CD4-positive, alpha-beta T cell treated with Interleukin-17A for 4 hours (primary cell): ENCODE results near the gene TAGLN3.
A peak's percentile ranks its signal among the peaks of the same experiment; 100 is the strongest.

Source experiments
- DNase-seq: peaks from one replicate; pipeline ENCODE4 v3.0.0-alpha.2; 2020; ENCODE audit warnings: mixed read lengths

The TAGLN3 gene

DNA sequence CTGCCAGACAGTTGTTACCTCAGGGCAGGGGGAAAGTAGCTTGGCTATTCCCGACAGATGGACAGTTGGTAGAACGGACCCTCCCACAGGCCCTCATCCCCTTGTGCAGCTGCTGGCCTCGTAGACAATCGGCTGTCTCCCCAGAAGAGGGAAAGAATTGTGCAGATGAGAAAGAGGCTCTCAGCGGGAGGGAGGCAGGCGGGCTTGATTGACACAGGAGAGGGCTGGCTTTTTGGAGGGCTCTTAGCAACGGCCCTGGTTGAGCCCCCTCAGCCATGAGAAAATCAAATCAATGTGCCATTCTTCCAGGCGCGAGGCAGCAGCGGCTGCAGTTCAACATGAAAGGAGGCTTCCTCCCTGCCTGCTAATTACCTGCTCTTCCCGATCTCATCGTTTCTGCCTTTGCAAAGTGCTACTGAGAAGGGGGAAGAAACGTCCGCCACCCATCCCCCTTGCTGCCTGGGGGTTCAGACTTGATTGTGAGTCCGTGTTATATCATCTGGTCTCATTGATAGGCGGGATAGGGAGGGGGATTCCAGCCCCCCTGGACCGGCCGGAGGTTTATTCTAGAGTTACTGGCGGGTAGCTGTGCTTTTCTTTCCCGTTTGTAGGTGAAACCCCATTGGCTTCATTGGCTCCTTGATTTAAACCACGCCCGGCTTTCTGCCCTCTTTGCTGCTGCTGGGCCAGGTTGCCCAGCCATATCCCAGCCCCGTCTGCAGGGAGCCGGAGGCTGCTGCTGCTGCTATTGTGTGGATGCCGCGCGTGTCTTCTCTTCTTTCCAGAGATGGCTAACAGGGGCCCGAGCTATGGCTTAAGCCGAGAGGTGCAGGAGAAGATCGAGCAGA lies at the start of gene TAGLN3:
Gene TAGLN3, plus strand, starts transcription at position 287 of the 848 bp plus-strand sequence. Its CDS starts 501 bp downstream, at position 788.
- DNase-seq, result peak; percentile 31

DNA sequence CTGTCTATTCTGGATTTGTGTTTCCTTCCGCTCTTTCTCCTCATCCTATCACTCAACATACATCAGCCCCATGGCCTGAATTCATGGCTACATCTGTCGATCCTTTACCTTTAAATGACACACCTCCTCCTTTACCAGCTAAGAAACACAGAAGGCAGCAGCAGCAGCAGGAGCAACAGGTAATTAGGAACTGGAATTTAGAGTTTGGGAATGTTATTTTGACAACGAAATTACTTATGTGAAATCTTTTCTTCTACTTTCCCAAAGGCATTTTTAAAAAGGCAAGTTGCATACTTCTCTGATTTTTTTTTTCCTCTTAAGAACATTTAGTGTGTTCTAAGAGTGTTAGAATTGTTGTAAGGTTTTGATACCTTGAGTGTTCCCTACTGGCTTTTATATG lies 49.0 kb upstream of the TAGLN3 start:
- no peak for DNase-seq

DNA sequence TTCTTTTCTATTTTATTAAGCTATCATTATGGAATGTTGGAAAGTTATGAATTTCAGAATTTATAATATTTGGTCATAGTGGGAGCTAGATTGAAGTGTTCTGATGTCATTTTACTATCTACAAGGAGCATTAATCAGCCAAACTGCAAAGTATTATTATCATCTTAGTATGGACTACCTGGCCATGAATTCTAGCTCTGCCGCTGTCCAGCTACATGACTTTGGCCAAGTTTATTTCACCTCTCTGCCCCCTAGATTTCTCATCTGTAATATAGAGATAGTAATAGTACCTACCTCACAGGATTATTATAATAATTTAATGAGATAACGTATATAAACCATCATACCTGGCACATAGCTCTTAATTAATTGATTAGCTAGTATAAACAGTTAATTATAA lies 47.7 kb upstream of the TAGLN3 start:
- no peak for DNase-seq

DNA sequence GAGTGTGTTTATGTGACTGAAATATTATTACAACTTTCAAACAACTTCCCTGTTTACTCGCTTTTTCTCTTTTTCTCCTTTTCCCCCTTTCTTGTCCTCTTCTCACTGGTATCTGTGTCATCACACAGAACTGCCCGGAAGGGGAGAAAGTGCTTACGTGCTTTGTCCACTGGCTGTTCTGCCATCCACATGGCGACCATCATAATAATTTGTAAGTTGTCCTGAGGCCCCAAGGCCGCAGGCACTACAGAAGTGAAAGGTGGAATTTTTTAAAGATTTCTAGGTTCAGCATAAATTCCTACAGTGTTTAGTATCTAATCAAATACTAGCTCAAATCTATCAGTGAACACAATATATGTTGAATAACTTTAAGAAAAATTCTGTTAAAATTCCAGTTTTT lies 46.6 kb upstream of the TAGLN3 start:
- no peak for DNase-seq

DNA sequence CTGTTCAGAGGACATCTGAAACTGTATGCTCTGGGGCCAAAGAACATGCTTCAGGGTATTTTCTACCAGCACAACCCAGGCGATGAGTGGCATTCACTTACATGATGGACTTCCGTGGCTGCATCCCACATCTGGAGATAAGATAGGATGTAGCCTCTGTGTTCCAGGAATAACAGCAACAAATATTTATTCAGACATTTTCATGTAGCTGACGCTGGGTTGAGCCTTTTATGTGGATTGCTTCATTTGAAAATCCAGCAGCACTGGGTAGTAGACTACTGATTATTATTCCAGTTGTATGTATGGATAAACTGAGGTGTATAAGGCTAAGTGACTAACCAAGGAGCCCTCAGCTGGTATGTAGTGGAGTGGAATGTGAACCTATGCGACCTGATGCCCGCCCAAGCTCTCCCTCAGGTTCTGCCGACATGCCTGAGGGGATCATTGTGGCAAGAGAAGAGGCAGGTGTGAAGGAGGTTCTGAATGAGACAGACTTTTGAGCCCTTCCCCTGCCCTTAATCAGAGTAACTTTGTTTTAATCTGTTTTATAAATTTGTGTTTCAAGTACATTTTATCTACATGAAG lies 45.8 kb upstream of the TAGLN3 start:
- no peak for DNase-seq

DNA sequence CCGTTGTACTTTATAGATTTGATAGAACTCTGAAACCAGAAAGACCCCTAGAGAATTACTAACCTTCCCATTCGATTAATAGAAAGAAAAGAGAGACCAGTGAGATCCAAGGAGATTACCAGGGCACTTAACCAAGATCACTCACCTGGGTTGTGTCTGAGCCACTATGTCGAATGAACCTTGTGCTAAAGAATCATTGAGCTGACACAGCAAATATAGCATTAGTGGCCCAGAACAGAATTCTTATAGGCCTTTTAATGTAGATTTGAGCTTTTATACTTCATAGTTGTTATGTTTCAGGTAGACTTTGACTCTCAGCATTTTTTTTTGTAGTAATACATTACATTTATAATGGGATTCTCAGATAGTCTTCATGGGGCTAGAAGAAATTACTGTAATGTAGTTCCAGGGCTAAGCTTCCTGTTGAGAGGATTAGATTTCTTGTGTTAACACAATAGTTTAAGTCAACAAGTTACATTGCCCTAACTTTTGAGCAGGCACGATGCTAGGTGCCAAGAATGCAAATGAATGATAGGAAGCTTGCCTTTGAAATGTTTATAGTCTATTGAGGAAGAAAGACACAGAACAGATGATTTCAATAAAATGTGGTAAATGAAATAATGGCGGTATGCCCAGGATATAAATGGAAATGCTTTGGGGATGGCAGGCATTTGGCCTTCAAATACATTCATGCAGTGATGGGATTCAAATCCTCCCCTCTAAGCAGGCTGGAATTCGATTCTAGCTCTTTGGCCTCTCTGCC lies 44.3 kb upstream of the TAGLN3 start:
- DNase-seq, result no peak

DNA sequence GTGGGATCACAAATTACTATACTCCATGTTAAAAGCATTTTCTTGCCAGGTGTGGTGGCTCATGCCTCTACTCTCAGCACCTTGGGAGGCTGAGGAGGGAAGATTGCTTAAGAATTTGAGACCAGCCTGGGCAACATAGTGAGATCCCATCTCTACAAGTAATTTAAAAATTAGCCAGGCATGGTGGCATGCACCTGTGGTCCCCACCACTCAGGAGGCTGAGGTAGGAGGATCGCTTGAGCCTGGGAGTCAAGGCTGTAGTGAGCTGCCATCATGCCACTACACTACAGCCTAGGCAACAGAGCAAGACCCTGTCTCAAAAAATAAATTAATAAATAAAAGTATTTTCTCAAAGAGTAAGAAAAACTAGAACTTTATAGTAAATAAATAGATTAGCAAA lies 42.8 kb upstream of the TAGLN3 start:
- DNase-seq, result no peak

DNA sequence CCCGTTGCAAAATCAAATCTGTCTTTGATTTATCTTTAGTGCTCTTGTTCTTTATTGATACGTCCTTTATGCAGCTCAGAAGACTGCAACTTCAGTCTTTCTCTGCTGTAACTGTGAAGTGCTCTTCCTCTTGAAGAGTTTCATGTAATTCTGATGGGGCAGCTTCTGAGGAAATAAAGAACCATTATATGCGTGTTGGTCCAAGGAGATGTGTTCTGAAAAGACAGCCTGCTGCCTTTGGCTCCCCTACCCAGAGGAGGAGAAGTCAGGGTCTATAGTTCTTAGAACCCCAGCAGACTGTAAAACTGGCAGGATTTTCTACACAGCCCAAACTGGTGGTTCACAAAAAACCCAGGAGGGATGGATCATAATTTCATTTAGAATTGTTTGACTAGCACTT lies 42.3 kb upstream of the TAGLN3 start:
- DNase-seq, result no peak

DNA sequence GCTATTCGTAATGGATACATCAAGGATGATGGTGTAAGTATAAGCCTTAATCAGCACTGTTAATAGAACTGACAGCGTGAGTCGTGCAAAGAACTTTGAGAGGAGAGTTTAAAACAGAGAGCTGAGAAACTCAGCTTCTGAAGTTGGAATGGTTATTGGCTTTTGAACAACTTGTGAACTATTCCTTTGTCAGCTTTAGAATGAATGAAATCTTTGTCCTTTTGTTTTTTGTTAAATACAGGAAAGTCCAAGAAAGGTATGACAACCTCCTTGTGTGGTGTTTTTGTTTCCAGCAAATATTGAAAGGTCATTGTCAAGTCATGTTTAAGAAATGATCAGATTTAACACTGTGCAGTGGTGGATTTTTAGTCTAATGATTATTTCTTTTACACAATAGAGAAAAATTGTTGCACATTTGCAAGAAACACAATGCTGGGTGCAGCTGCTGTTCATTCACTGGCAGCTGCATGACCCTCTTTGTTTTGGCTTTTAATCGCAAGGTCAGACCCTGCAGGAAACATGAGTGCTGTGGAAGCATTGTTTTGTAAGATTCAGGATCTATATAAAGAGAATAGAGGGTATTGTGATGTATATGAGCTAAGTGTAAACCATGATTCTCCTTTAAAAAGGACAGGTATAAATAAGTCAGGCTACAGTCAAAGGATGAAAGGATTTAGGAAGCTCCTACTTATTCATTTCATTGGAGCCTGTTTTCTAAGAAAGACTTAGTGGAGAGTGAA lies 41.6 kb upstream of the TAGLN3 start:
- no peak for DNase-seq

DNA sequence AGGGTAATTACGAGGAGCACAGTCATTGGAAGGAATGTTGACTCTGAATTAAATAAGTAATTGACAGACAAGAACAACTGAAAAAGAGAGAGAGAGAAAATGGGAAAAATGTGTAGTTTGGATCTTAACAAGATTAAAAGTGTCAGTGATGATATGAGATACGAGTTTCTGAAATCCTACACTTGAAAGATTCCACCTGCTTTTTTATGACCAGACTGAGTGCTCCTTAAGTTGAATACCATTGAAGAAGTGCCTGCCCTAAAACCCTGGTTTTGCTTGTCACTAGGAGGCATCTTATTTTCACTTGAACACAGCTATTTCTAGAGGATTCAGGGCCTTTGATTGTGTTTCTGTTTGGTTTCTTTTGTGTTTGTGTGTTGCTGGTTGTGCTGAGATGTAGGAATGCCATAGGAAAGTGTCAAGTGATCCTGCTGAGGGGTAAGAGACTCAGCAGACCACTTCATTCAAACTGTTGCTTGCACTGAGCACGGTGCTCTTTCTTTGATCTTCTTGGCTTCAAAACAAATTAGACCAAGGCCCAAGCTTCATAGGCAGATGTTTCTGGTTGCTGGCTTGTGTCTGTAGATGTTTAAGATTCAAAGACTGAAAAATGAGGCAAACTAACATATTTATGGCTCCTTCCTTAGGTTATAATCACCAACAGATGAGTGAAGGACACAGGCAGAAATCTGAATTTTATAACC lies 37.1 kb upstream of the TAGLN3 start:
- no peak for DNase-seq

DNA sequence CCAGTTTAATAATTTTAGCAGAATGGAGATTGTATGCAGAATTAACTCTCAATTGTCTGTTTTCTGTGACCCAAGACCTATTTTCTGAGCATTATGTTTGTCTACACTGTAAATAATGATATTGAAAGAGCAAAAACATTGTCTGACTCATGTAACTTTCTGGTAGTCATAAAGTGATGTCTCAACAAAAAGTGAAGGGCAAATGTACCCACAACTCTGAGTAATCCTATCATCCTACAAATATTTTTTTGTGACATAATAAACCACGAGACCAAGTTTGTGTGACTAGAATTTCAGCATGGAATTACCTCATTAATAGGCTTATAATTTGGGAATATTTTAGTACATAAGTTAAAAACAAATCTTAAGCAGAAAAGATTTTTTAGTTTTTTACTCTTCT lies 35.3 kb upstream of the TAGLN3 start:
- no peak for DNase-seq

DNA sequence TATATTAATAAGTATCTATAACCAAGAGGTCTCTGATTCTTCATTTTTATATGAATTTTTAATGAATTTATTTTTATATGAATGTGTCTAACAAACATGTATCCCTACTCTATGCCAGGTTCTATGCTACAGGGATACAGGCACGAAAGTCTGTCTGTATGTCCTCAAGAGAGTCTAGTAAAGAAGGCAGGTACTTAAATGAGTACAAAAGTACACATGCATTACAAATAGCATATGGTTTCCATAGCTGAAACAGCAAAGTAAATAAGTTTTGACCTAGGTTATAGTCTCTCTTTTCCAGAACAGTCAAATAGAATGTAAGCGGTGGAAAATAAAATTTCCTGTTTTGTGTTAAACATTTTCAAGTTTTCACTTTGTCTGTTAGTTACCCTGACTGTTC lies 33.2 kb upstream of the TAGLN3 start:
- DNase-seq, result no peak

DNA sequence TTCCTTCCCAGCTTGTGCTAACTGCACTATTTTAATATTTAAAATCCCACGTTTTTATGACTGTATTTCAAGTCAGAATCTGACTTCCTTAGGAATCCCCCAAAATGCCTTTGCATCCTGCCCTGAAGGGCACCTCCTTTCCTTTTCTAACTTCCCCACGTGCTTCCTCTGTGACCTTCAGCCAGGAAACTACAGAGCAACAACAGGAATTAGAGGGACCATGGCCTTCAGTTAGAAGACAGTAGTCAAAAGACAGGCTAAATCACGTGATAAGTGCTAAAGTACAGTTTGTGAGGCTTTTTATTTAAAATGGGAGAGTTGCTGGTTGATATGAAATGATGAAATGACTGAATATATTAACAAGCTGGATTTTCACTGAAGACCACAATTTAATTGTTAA lies 31.7 kb upstream of the TAGLN3 start:
- DNase-seq, result no peak

DNA sequence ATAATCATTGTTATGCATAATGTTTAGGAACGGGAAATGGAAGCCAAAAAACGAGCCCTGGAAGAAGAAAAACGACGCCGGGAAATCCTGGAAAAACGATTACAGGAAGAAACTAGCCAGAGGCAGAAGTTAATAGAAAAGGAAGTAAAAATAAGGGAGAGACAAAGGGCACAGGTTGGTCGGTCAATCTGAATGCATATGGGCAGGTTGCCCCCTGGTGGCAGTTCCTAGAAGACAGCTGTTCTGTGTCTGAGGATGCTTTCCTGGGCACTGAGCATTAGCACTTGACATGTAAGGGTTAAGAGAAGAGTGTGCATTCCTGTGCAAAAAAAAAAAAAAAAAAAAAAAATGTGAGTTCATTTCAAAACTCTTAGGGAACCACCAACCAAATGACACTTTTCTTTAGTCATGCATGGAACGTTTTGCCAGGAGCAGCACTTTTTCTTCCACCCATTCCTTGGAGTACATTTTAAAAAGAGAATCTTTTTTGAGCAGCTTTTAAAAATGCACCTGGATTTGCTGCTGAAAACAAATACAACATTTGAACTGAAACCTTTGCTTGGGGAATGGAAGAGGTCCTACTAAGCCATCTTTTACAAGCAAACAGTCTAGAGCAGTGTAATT lies 31.0 kb upstream of the TAGLN3 start:
- peak; percentile 88 for DNase-seq

DNA sequence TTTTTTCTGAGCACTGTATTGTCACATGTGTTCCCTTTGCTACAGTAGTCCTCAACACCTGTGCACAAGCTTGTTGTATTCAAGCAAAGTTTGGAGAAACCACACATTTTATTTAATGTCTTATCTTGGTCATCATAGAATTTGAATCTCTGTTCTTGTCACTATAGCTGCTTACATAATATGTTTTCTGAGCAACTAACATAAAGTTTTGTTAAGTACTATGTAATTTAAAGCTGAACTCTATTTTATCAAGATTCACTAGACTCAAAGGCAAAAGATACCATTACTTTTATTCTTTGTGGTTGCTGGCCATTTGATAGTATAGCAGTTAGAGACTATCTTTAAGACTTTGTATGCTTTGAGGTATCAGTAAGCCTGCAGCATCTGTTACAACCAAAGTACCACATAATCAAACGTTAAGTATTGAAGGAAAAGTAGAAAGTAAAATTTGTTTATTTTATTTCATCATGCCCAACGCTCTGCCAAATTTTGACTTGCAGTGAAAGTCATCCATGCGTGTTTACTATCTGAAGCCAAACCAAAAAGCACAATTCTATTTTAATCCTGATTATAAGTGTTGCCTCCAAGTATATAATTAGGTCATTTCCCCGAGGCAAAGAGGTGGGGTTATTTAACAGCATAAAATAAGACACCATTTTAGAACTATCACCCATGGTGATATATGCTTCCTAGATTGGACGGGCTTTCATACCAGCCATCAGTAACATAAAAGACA lies 30.2 kb upstream of the TAGLN3 start:
- no peak for DNase-seq

DNA sequence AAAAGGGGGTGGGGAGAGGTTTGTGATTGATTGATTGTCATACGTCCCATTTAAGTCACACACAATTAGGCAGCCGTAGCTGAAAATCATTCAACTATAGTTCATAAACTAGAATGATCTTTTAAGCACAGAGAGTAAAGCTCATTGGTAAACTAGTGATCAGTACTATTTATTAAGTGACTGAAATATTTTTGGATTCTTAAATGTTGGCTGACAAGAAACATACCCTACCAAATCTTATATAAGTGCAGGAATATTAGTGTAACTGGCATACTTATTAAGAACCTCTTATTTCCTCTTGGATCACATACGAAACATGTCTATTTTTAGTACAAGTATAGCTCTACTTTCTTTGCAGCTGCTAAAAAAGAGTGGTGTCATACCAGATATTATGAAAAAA lies 28.3 kb upstream of the TAGLN3 start:
- DNase-seq, result no peak

DNA sequence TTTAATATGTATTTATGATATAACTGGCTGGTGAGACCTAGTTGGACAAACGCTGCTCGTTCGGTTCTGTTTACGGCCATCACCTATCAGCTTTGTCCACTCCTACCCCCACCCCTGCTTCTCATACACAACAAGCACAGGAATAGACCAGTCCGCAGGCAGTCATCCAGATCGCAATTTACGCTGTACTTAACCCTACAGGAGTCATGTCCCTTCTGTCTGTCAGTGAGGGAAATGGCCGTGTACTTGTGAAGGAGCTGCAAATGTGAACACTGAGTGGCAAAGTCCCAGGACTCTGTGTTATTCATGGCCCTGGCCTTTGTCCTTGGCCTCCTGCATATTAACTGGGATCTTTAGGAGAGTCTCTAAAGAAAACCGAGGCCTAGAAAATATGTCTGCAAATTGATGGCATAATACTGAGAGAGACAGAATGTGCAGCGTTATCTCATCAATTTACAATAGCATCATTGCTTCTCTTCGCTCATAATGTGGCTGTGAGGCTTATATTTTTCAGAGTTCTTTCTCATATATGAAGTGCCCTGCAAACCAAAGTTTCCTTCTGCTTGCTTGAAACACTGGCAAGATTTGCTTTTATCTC lies 27.1 kb upstream of the TAGLN3 start:
- DNase-seq, result no peak

DNA sequence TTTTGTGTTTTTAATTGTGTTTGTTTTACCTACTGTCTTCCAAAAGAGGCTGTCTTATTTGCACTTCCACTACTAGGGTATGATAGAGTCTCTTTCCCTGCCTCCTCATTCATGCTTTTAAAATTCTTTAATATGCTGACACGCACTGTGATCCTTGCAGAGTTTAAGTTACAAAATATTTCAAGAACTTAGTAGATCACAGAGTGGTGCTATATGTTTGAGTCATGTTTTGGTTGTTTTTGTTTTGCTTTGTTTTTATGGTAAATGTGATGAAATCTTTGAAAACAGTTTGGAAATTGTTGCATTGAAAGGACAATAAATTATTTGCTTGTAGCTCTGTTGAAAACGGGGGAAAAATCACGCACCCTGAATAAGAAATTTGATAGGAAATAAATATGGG lies 25.8 kb upstream of the TAGLN3 start:
- DNase-seq, result no peak

DNA sequence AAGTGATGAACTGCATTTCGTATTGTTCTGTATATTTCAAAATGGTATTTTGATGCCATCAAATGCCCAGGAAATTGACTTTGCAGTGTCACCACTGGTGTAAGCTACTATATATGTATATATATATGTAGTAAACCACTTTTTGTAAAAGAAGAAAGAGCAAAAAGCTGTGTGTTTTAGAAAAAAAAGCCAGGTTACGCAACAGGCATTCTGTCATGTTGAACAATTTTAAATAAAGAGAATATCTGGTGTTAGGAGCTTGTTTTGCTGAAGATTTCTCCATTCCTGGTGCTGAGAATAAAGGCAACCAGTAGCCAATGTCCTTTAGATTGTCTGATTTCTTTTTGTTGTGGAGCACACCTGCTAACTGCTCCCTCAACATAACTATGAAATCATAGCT lies 23.6 kb upstream of the TAGLN3 start:
- DNase-seq, result no peak

DNA sequence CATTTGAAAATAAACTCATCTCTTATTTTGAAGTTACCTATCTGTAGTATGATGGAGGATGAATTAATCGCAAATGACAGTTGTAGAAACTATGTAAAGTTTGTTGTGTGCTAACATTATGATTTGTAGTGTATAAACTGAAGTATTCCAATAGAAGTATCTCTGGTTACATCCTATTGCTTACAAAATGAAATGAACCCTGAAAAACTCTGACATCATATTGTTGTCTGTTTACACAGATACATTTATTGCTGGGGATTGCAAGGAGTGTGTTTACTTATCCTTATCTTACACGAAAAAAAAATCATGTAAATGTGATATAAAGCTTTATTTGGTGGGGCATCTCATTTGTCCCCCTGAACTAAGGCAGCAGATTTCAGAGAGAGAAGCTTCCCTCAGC lies 22.5 kb upstream of the TAGLN3 start:
- DNase-seq, result no peak
